ENCODE results near the gene BEND7.

BEND7 gene

GRCh38 chr10:13518076-13518692, 10.6 kb downstream of the BEND7 start:
- DNase-seq, result no peak

GRCh38 chr10:13517675-13518074, 11.1 kb downstream of the BEND7 start:
- DNase-seq, result no peak

GRCh38 chr10:13516176-13516575, 12.6 kb downstream of the BEND7 start:
- DNase-seq, result no peak

GRCh38 chr10:13515467-13515866, 13.3 kb downstream of the BEND7 start:
- DNase-seq, result no peak

- no peak for DNase-seq
These were observed 14.5 kb downstream of the BEND7 start for GRCh38 chr10:13514296-13514695.

GRCh38 chr10:13512564-13512963, 16.2 kb downstream of the BEND7 start:
- no peak for DNase-seq

GRCh38 chr10:13511409-13511808, 17.4 kb downstream of the BEND7 start:
- no peak for DNase-seq

GRCh38 chr10:13505052-13505680, 23.6 kb downstream of the BEND7 start:
- no peak for DNase-seq

- DNase-seq, result peak; percentile 75
These were observed 24.9 kb downstream of the BEND7 start for GRCh38 chr10:13503745-13504463.

- no peak for DNase-seq
These were observed 26.4 kb downstream of the BEND7 start for GRCh38 chr10:13502380-13502779.

- DNase-seq, result no peak
These were observed 28.6 kb downstream of the BEND7 start for GRCh38 chr10:13500201-13500600.

- DNase-seq, result no peak
These were observed 29.7 kb downstream of the BEND7 start for GRCh38 chr10:13499150-13499549.

GRCh38 chr10:13496931-13497330, 31.9 kb downstream of the BEND7 start:
- no peak for DNase-seq

GRCh38 chr10:13496164-13496563, 32.6 kb downstream of the BEND7 start:
- DNase-seq, result no peak

GRCh38 chr10:13492493-13493180, 36.2 kb downstream of the BEND7 start:
- DNase-seq, result no peak

- DNase-seq, result no peak
These were observed 37.0 kb downstream of the BEND7 start for GRCh38 chr10:13491747-13492360.

- DNase-seq, result no peak
These were observed 38.3 kb downstream of the BEND7 start for GRCh38 chr10:13490503-13490902.

- DNase-seq, result no peak
These were observed 39.7 kb downstream of the BEND7 start for GRCh38 chr10:13489035-13489599.

- no peak for DNase-seq
These were observed 43.2 kb downstream of the BEND7 start for GRCh38 chr10:13485623-13486022.

- DNase-seq, result no peak
These were observed 44.9 kb downstream of the BEND7 start for GRCh38 chr10:13483951-13484350.

GRCh38 chr10:13483073-13483472, 45.7 kb downstream of the BEND7 start:
- DNase-seq, result no peak

GRCh38 chr10:13481690-13482089, 47.1 kb downstream of the BEND7 start:
- DNase-seq, result no peak

- DNase-seq, result no peak
These were observed 53.7 kb downstream of the BEND7 start for GRCh38 chr10:13475124-13475523.
